Colonic mucosa (tissue), 4 donors: ENCODE results near the gene RGS8. TPM values are rescaled to one million over a fixed set of nuclear protein-coding genes. Genes with fewer than 3 reads are reported as not detected.

Source experiments
- DNase-seq: peaks from one replicate; pipeline ENCODE4 v3.0.0-alpha.2; 2020
- H3K27ac ChIP-seq: fragments of 200-600 bp; one replicate; pipeline ENCODE4 v1.8.0; 2021
- H3K27me3 ChIP-seq: fragments of 200-600 bp; one replicate; pipeline ENCODE4 v1.8.0; 2021
- H3K36me3 ChIP-seq: fragments of 200-600 bp; one replicate; pipeline ENCODE4 v1.8.0; 2021
- H3K4me1 ChIP-seq: fragments of 200-600 bp; one replicate; pipeline ENCODE4 v1.8.0; 2021; ENCODE audit warnings: mild to moderate bottlenecking
- H3K4me3 ChIP-seq: fragments of 200-600 bp; one replicate; pipeline ENCODE4 v1.8.0; 2021
- H3K9ac ChIP-seq, 2 donors: one replicate each; pipeline ENCODE4 v1.7.0; 2013; ENCODE audit warnings: control low read depth in 2 of 2, low read depth in 2 of 2, low read length in 2 of 2
- H3K9me3 ChIP-seq: fragments of 200-600 bp; one replicate; pipeline ENCODE4 v1.8.0; 2021
- CTCF ChIP-seq: fragments of 200-600 bp; IDR thresholded peaks from one replicate; pipeline ENCODE4 v1.8.0; 2022; ENCODE audit warnings: antibody characterized with exemption, mild to moderate bottlenecking
- intact Hi-C: fragments of 100-400 bp; cut with DNase I; formaldehyde crosslinking; loops from one replicate; pipeline ENCODE4 v1.14.1; 2022
- total RNA-seq, 2 donors: library from RNA; stranded (reverse); fragmentation: NEBNext Ultra II Directional in 1 of 2; extraction: Animal tissue kit (Norgen Biotek cat#: 25700) in 1 of 2; gene quantifications; one replicate each; pipeline ENCODE4 v1.2.1, GENCODE V29; 2021
- donor health status: healthy.
- donor health status: DM: no; HTN: no; CAD: no.
- donor health status: DM: no; HTN: no; CAD: no.

RGS8 gene
- total RNA-seq, 2 donors from 2014 or later = not detected

GRCh38 chr1:182666706-182667105, 17.7 kb downstream of the RGS8 start:
- Histone ChIP-seq H3K9ac (no peak overlapping the region), H3K27ac (no peak overlapping the region), H3K4me1 (no peaks in the 10 kb centered on the region), H3K4me3 (no peak overlapping the region), H3K9me3 (no peaks in the 10 kb centered on the region), H3K27me3 (no peaks in the 10 kb centered on the region), H3K36me3 (no peaks in the 10 kb centered on the region)
- intact Hi-C loops = no loop called here
- TF ChIP-seq CTCF = no peak
- no peak for DNase-seq

- H3K27me3 ChIP-seq = no peaks in the 10 kb centered on the region
- TF ChIP-seq CTCF = no peak
- no peak for DNase-seq
- no peaks in the 10 kb centered on the region for H3K4me1 ChIP-seq
- no peak overlapping the region for H3K9ac ChIP-seq
- intact Hi-C loops = no loop called here
- no peaks in the 10 kb centered on the region for H3K9me3 ChIP-seq
- no peaks in the 10 kb centered on the region for H3K36me3 ChIP-seq
- no peak overlapping the region for H3K4me3 ChIP-seq
- no peak overlapping the region for H3K27ac ChIP-seq
These were observed 20.1 kb downstream of the RGS8 start for GRCh38 chr1:182664296-182664695.

DNA sequence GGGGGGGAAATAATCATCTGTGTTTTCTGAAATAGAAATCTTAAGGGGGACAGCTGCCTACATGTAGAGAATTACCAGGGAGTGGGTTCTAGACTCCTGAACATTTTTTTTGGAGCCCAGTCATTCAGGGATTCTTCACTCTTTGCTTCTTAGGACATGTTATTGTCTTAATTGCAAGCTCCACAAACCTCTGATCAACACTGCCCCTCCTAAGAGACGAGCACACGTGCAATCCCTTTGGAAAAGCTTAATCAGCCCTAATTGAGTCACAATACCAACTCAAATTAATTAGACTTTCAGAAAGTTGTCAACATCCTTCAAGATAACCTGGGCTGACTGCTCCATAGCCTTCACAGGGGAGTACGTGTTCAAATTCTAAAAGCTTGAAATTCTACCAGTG, 21.4 kb downstream of the RGS8 start:
- TF ChIP-seq CTCF = no peak
- no peaks in the 10 kb centered on the region for H3K9me3 ChIP-seq
- no peak overlapping the region for H3K4me3 ChIP-seq
- no peak overlapping the region for H3K27ac ChIP-seq
- no peak for DNase-seq
- H3K27me3 ChIP-seq = no peaks in the 10 kb centered on the region
- H3K9ac ChIP-seq = no peak overlapping the region
- no peaks in the 10 kb centered on the region for H3K4me1 ChIP-seq
- intact Hi-C loops = no loop called here
- no peaks in the 10 kb centered on the region for H3K36me3 ChIP-seq

DNA sequence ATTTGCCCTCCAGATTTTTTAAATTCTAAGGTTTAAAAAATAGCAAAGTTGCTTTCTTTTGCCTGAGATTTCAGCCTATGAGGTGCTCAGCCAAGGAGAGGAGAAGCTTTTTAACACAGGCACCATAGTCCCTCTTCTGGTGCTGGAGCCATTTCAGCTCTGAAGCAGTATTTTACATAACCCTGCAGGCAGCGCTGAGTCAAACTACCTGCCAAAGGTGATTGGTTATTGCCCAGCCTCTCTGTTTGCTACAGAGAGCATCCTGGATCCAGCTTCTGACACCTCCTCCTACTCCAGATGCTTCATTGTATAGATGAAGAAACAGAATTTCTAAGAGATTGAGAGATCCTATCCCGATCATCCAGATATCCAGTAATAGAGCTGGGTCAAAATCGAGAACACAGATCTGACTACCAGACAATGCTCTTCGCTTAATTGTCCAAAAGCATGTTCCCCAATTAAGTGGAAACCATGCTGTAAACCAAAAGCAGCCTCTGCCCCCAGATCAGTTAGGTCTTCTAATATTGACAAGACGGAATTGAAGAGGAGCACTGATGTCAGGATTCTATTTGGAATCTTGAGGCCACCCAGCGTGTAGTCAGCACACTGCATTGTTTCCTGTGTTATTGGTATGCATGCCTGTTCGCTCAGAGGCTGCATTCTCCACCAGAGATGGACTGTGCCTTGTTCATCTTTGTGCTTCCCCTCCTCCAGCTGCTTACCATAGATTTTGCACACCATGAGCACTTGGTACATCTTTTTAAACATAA, 22.1 kb downstream of the RGS8 start:
- no peaks in the 10 kb centered on the region for H3K27me3 ChIP-seq
- no peak overlapping the region for H3K4me3 ChIP-seq
- H3K9me3 ChIP-seq = no peaks in the 10 kb centered on the region
- intact Hi-C loops = no loop called here
- H3K27ac ChIP-seq = no peak overlapping the region
- TF ChIP-seq CTCF = no peak
- no peak overlapping the region for H3K9ac ChIP-seq
- H3K36me3 ChIP-seq = no peaks in the 10 kb centered on the region
- H3K4me1 ChIP-seq = no peaks in the 10 kb centered on the region
- DNase-seq = no peak

DNA sequence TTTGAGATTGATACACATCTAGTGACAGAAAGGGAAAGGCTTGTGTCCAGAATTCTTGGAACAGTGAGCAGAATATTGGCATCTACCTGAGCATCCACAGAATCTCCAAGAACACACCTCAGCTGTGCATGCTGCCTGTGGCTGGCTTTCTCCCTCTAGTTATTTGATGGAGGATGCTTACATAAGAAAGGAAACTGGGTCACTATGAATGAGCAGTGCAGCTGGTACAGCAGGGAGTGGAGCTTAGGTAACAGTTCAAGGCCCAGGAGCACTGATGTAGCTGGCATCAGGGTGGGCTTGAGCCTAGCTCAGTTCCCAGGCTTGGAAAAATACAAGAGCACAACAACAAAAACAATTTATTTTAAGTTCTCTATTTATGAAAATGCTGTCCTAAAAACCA, 26.3 kb downstream of the RGS8 start:
- no peak for DNase-seq
- Histone ChIP-seq H3K27ac (no peak overlapping the region), H3K9ac (no peak overlapping the region), H3K27me3 (no peaks in the 10 kb centered on the region), H3K4me1 (no peaks in the 10 kb centered on the region), H3K9me3 (no peaks in the 10 kb centered on the region), H3K4me3 (no peak overlapping the region), H3K36me3 (no peaks in the 10 kb centered on the region)
- no peak for TF ChIP-seq CTCF
- intact Hi-C loops = no loop called here
